Posterior vena cava (tissue), 2 donors: Measurements from ENCODE around the gene GRK5. TPM values are rescaled to one million over a fixed set of nuclear protein-coding genes. Genes with fewer than 3 reads are reported as not detected.

Source experiments
- DNase-seq: peaks from one replicate; pipeline ENCODE4 v3.0.0-alpha.2; 2020; ENCODE audit warnings: low spot score
- intact Hi-C, 2 donors: fragments of 100-400 bp; cut with DNase I; formaldehyde crosslinking; loops; one replicate each; pipeline versions ENCODE4 v1.14.1 to v1.14.2; 2022 to 2023
- total RNA-seq, 2 donors: library from RNA; stranded (reverse); fragmentation: NEBNext Ultra II Directional; extraction: Animal tissue kit (Norgen Biotek cat#: 25700); gene quantifications; one replicate each; pipeline ENCODE4 v1.2.1, GENCODE V29; 2021
- donor health status: DM: yes; HTN: yes; CAD: no.
- donor health status: DM: yes; HTN: yes; CAD: no.

Gene GRK5
- total RNA-seq, 2 donors from 2014 or later, result 40.0 to 57.5 TPM

GRCh38 chr10:119478111-119478802, 270.9 kb downstream of the GRK5 start:
- intact Hi-C loops, result no loop called here
- no peak for DNase-seq

GRCh38 chr10:119478811-119479341, 271.5 kb downstream of the GRK5 start:
- DNase-seq, result no peak
- intact Hi-C loops, result no loop called here

GRCh38 chr10:119479532-119479931, 272.2 kb downstream of the GRK5 start:
- DNase-seq, result no peak
- intact Hi-C loops, result no loop called here

- intact Hi-C loops, result no loop called here
- DNase-seq, result no peak
Measured at GRCh38 chr10:119480667-119481066, 273.3 kb downstream of the GRK5 start.

GRCh38 chr10:119481781-119482426, 274.5 kb downstream of the GRK5 start:
- intact Hi-C loops, result no loop called here
- DNase-seq, result no peak

- no peak for DNase-seq
- intact Hi-C loops, result no loop called here
Measured at GRCh38 chr10:119483001-119483400, 275.6 kb downstream of the GRK5 start.

GRCh38 chr10:119483839-119484238, 276.5 kb downstream of the GRK5 start:
- DNase-seq, result no peak
- intact Hi-C loops, result no loop called here

- intact Hi-C loops, result no loop called here
Measured at GRCh38 chr10:119488675-119489074, 281.3 kb downstream of the GRK5 start.

GRCh38 chr10:119489991-119490326, 282.6 kb downstream of the GRK5 start:
- DNase-seq, result no peak
- intact Hi-C loops, result no loop called here

More at GRCh38 chr10:119488675-119489074, 281.3 kb downstream of the GRK5 start:
- no peak for DNase-seq

- intact Hi-C loops, result no loop called here
- DNase-seq, result no peak
Measured at GRCh38 chr10:119491966-119492757, 284.8 kb downstream of the GRK5 start.

GRCh38 chr10:119493155-119493554, 285.8 kb downstream of the GRK5 start:
- intact Hi-C loops, result no loop called here
- no peak for DNase-seq

GRCh38 chr10:119494236-119495020, 287.1 kb downstream of the GRK5 start:
- DNase-seq, result no peak
- intact Hi-C loops, result no loop called here

- no peak for DNase-seq
- intact Hi-C loops, result no loop called here
Measured at GRCh38 chr10:119495021-119495505, 287.7 kb downstream of the GRK5 start.

GRCh38 chr10:119495545-119495944, 288.2 kb downstream of the GRK5 start:
- intact Hi-C loops, result no loop called here

GRCh38 chr10:119496273-119496672, 288.9 kb downstream of the GRK5 start:
- intact Hi-C loops, result no loop called here
- DNase-seq, result no peak

More at GRCh38 chr10:119495545-119495944, 288.2 kb downstream of the GRK5 start:
- no peak for DNase-seq

- intact Hi-C loops, result no loop called here
- no peak for DNase-seq
Measured at GRCh38 chr10:119497243-119497642, 289.9 kb downstream of the GRK5 start.

- intact Hi-C loops, result no loop called here
- DNase-seq, result no peak
Measured at GRCh38 chr10:119498889-119499676, 291.7 kb downstream of the GRK5 start.

- intact Hi-C loops, result no loop called here
- no peak for DNase-seq
Measured at GRCh38 chr10:119499677-119500002, 292.3 kb downstream of the GRK5 start.
